HG03469 (cell line): ENCODE measurements around the gene RXRA.

ENCODE experiments used
- ATAC-seq: cut with Tn5 transposase; IDR thresholded peaks from one replicate; pipeline ENCODE4 v1.9.1; 2021; ENCODE audit warnings: mild to moderate bottlenecking, moderate library complexity, moderate number of reproducible peaks; ENCODE audit not compliant: unreplicated experiment

The RXRA gene

DNA sequence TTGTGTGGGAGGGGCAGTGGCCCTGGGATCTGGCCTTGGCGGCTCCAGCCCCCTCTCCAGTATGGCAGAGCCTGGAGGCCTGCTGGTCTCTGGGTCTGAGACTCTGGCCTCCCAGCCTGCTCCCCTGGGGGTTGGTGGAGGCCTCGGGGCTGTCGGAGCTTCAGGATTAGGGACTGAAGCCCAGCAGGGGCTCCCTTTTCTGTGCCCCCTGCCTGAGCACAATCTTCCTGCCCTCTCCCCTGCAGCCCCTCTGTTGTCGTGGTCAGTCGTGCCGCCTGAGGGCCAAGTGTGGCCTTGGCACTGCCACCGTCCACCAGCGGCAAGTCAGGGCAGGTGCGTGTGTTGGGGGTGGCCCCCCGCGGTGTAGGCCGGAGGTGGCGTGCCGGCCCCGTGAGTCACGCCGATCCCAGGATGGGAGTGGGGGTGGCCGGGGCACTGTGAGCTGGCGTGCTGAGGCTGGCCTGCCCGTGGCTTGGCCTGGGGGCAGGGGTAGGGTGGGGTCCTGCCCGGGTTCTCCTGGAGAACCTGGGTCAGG lies 53.6 kb downstream of the RXRA start:
- ATAC-seq = no peak

DNA sequence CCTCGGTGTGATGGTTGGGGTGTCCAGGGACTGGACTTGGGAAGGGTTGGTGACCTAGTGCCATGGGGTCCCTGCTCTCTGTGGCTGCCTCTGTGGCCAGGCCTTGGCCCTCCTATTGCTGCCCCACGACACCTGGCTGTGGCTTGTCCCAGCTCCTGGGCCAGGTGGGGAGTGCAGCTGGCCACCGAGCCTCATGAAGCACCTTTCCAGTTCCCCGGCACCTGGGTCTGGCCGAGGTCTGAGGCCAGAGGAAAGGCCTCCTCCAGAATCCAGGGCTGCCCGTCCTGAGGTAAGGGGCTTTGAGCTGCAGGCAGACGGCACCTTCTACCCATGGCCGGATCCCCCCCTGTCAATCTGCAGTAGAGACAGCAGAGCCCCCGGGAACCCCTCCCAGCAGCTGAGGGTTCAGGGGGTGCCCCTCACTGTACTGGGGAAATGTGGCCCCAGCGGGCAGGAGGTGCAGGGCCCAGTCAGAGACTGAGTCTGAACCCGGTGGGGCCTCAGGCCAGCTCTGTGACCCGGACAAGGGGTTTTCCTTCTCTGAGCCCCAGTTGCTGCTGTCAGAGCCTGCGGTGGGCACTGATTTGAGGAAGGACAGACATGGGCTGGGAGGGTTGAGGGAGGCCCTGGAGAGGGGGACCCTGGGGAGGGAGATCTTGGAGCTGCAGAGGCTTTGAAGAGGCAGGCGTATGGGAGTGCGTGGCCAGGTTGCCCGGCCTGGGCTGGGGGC lies 54.5 kb downstream of the RXRA start:
- no peak for ATAC-seq

DNA sequence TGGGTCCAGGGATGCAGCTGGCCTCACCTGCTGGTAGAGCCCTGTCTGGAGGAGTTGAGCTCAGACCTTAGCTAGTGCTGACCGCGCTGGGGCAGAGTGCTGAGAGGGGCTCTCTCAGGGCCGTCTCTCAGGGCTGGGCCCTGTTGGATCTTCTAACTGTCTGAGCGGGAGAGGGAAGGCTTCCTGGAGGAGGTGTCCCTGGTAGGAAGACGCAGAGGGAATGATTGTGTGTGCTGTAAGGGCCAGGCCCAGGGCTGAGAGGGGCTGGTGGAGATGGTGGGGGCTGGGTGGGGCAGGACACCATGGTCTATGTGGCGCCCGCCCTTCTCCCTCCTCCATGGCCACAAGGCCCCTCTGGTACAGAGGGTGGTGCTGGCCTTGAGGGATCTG lies 55.0 kb downstream of the RXRA start:
- no peak for ATAC-seq

DNA sequence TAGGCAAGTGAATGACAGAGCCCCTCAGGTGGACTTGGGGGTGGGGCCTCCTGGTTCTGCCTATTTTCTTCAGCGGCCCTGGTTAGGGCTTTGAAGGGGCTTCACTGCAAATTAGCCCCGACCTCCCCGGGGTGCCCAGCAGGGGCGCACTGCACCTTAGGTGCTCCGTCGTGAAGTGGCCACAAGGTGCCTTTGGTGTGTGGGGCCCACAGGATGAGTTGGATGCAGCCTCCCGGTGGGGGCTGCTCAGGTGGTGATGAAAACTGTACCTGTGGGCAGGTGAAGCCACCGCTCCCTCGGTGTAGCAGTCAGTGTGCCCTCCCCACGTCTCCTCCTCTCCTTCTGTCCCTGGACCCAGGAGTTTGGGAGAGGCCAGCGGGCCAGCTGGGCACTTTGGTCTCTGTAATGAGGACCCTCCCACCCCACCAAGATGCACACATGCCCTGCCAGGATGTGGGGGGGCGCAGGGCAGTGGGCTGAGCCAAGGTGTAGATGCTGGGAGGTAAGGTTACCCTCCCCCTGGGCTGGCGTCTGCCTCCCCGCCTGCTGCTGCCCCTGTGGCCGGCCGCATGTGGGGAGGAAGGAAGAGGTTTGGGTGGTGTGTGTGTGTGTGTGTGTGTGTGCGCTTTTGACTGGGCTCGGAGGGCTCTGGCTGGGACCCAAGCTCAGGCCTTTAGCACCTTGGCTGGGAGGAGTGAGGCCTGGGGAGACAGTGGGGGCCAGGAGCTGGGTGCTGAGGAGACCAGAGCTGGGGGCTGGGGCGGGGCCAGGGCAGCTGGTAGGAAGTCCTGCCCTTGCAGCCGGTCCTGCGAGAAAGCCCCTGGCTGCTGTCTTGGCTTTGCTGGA lies 55.6 kb downstream of the RXRA start:
- ATAC-seq = no peak

DNA sequence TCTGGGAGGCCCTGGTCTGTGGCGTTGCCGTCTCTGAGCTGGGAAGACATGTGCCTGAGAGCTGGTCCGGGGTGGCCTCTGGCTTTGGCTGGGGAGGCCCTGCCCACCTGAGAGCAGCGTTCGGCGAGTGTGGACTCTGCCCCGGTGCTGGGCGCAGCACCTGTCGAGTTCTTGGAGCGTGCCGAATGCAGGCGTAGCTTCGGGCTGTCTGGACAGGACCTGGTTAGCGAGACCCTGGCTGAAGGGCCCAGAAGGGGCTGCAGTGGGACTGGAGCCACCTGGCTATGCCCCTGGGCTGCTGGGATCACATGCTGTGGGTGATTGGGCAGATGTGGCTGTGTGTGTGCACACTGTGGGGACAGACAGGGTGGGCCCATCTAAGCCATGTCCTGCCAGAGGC lies 56.5 kb downstream of the RXRA start:
- ATAC-seq = no peak

DNA sequence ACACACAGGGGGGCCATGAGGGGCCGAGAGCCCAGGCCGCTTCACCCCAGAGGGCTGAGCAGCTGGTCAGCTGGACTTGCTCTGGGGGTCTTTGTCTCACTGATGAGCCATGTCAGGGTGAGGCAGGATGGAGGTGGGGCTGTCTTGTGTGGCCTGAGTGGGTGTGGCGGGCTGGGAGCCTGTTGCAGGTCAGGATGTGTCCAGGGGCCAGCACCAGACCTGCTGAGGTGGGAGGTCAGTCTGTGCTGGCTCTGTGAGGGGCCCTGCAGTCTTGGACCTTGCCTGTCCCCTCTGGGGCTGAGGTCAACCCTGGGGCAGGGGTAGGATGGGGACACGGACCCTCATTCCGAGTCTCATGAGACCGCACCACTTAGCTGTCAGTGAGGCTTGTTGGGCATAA lies 56.9 kb downstream of the RXRA start:
- no peak for ATAC-seq

DNA sequence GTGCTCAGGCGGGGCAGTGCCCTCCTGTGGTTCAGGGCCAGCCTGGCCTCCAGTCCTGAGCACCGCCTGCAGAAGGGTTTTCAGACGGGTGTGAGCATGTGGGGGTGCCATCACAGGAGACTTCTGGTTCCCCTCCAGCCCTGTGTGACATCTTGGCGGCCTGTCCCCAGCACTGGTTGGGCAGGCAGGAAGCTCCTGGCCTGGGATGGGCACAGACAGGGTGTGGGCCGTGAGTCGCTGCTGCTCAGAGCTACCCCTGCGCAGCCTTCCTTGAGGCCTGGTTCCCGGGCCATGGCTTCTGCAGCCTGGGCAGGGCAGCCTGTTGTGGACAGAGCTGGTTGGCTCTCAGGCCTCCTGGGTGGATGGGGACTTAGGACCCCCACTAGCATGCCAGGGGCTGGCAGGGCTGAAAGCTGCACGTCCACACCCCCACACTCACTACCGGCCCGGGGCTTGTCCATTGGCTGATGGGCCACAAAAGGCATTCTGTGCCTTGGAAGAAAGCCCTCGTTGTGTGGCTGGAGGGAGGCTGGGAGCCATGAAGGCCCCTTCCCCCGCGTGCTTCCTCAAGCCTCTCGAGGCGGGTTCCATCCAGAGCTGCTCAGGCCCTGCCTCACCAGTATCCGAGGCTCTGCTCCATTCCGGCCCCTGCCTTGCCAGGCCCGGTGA lies 58.7 kb downstream of the RXRA start:
- no peak for ATAC-seq

DNA sequence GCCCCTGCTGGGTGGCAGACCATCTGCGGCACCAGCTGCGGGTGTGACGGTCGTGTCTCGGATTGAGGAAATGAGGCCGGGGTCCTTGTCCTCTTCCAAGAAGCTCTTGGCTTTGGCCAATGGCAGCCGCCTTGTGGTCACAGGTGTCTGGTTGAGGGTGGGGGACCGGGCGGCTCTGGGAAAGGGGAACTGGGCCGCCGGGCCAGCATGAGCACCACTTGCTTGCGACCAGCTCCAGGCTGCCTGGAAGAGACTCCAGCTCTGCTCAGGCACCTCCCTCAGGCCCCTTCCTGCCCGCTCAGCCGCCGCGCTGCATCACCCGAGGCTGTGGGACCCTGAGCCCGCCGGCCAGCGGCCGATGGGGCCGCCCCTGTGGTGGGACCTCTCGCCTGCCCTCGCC lies 59.7 kb downstream of the RXRA start:
- ATAC-seq = no peak

DNA sequence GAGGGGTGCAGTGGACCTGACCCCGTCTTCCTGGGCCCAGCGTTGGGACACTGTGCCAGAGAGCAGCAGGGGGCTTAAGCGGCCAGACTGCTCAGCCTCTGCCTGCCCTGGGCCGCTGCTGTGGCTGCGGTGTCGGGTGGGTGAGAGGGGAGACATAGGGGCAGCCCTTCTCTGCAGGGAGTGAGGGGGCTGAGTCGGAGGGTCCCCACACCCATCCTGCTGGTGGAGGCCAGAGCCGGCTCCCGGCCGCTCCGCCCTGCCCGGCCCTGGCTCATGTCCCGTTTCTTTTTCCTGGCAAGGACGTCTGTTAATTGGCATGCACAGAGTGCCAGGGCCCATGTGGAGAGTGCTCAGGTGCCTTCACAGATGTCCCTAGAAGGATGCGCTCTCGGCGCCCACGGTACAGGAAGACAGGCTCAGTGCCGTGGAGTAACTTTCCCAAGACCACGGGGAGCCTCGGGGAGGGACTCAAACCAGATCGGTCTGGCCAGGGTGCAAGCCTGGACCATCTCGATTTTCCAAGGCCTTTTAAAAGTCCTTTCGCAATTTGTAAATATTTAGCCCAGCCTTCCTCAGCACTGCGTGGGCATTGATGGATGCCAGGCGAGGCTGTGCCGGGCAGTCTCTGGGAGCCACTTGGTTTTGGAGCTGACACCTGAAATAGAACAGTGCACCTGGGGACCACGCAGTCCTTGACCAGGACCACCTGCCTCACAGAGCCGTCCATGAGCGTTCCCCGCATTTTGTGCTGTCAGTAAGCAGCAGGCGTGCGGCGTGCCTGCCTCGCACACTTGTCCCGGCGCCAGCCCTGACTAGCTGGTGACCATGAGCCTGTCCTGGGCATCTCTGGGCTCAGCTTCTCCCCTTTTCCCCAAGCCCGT lies 60.9 kb downstream of the RXRA start:
- no peak for ATAC-seq

DNA sequence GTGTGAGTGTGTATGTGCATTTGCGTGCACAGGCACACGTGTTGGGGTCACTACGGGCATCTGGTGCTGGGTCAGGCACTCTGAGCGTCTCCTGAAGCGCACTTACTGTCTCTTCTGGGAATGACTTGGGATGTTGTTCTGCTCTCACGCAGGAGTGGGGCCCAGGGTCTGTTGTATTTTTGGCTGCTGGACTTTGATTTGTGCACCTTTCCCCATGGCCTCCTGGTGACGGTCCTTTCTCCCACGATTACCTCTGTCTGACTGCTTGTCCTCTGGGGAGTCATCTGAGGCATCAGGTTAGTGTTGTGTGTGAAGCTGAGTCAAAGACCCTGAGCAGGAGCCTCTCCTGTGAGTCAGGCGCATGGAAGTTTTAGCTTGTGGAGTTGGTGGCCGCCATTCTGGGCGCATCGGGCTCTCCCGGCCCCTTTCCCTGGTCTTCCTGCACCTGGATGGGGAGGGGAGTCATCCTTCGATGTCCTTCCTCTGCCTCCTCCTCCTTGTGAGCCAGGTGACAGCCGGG lies 62.1 kb downstream of the RXRA start:
- no peak for ATAC-seq

DNA sequence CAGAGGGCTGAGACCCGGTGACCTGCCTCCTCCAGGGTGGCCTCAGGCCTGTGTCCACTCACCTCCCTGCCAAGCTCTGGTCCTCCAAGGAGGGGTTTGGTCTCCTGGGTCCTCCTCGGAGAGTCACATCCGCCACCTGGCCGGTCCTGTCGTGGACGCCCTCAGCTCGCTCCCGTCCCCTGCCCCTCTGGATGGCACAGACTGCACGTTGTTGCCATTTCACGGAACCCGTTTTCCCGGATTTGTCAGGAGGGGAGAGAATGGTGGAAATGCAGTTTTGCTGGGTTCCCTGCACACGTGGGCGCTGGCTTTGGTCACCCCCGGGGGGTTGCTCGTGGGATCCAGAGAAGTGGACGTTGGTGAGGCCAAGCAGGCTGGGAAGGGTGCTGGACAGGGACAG lies 62.7 kb downstream of the RXRA start:
- no peak for ATAC-seq

DNA sequence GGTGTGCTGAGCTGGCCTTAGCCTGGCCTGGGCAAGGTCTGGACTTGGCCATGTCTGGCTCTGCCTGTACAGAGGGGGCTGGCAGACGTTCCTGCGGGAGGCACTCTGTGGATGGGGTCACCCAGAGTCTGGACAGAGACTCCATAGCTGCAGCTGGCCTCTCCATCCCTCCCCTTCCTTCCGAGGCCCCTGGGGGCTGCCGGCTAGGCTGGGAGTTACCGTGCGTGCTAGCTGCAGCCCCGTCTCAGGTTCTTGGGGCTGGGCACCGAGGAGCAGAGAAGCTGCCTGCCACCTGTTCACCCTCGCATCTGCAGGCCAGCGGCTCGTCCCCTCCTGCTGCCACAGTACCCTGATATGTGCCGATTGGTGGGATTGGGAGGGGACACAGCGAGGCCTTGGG lies 63.4 kb downstream of the RXRA start:
- ATAC-seq = no peak

DNA sequence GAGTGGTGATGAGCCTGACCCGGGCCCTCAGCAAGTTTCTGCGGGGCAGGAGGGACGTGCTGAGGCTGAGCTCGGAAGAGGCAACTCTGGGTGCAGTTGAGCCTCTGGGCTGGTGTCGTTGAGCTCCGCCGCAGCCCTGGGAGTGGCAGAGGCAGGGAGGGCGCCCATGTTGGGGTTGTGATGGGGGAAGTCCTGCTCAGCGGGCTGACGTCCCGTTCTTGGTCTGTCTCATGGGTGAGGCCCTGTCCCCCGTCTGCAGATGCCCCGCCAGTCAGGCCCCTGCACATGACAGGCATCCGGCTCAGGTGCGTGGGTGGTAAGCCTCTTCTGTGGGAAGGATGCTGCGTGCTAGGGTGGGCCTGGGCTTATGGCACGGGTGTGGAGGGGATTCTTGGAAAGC lies 64.3 kb downstream of the RXRA start:
- ATAC-seq = no peak

DNA sequence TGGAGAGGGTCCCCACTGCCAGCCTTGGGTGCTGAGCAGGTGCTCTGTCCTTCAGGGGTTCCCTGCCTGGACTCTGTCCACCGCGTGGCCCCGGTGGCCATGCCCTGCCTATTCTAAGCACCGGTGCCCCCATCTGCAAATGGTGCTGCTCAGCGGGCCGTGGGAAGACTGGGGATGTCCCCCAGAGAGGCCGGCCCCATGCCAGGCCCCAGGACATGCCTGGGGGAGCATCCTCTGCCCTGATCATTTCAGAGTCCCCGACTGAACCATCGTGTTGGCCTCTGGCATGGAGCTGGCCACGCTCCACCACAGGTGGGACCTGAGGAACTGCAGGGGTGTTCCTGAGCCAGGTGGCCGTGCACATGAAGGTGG lies 64.7 kb downstream of the RXRA start:
- no peak for ATAC-seq

DNA sequence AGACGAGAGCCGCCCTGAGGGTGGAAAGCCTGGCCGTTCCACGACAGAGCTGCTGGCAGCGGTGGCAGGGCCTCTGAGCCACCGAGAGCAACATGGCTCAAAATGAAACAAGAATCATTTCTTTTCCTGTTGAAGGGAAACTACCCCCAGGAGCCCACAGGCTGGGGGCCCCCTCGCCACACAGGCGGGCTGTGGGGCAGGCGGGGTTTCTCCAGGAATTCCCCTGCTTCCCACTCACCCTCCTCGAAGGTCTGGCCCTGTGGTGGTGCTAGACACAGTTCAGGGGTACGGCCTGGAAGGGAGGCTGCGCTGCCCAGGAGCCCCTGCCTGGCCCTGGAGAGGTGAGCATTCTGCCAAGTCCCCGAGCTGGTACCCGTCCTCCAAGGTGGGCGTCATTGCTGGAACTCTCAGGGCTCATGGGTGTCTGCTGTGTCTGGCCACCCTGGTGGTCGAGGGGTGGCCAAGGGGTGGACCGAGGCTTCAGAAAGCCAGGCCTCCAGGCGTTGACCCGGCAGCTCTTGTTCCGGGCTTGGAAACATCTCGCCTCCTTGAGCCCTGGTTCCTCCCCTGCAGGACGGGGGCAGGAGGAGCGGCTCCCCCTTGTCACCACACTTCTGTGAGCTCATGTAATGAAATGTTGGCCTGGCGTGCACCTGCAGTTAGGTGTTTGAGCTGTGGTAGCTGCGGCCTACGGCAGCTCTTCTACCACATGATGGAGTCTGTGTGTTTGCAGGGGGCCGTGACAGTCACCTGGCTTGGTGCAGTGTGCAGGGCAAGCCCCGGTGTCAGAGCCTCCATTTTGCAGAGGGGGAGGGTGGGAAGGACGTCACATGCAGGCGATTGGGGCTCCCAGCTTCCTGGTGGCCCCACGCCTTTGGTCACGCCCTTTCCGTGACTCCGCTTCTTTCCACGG lies 65.3 kb downstream of the RXRA start:
- no peak for ATAC-seq

DNA sequence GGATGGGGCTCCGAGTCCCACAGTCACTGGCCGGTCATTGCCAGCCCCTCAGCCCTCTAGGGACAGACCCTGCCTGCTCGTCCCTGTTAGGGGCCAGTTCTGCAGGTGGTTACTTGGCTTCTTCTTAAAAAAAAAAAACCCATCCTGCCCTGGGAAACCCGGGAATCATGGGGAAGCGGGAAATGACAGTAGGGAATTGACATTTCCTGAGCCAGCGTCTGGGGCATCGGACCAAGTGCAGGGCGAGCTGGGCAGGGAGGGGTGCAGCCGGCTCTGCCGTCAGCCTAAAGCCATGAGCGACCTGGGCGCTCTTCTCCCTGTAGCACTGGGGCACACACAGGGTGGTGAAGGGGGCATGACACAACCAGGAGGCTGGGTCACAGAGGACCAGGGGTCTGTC lies 66.6 kb downstream of the RXRA start:
- no peak for ATAC-seq

DNA sequence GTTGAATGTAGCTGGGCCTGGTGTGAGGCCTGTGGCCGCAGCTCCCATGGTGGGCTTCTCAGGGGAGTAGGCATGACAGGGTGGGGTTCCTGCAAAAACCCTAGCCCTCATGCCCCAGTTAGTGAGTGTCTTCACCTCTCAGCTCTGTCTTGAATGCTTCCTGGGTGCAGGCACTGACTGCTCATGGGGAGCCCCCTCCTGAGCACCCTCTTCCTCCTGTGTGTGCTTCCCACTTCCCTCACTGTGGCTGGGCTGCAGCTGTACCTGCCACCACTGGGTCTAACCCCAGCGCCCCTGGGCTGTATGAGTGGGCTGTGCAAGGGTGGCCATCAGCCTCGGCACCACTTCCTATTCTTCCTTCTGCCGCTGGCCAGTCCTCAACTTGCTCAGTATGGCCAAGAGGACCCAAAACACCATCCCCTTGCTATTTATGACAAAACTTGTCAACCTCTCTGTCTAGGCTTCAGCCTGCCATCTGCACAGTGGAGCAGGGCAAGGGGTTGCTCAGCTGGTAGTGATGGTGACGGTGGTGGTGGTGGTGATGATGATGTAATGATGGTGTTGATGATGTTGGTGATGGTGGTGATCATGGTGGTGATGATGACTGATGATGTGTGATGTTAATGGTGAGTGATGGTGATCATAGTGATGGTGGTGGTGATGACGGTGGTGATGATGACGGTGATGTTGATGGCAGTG lies 67.5 kb downstream of the RXRA start:
- ATAC-seq = no peak

DNA sequence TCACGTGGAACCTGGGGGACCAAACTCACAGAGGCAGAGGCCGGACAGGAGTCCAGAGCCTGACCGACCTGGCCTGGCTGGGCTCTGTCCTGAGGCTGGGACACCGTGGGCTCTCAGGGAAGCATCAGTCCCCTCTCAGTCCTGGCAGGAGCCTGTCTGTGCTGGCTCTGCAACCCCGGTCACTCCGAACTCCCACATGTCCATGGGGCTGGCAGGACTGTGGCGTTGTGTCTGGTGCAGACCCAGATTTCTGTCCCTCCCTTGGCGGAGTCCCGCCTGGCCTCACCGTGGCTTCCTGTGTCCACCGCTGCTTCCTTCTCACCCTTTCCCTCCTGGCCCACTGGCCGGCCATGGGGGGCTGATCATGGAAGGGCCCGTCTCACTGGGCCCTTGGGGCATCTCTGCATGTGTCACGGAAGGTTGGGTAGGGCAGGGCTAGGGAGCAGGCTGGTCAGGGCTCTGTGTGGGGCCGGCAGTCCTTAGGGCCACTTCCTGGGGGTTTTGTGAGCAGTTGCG lies 68.8 kb downstream of the RXRA start:
- no peak for ATAC-seq
